NCI-H524 (cell line): ENCODE results near the gene FNDC10.

Experiments used
- DNase-seq, 2 experiments: peaks; one replicate each; lab custom pipeline; 2025; lab: John Stamatoyannopoulos, UW

The FNDC10 gene

GRCh38 chr1:1627829-1628753 is 28.2 kb upstream of the FNDC10 start:
- no peak for DNase-seq

- DNase-seq = no peak
Observed at GRCh38 chr1:1627261-1627828, 27.4 kb upstream of the FNDC10 start.

- no peak for DNase-seq
Observed at GRCh38 chr1:1626207-1627141, 26.5 kb upstream of the FNDC10 start.

GRCh38 chr1:1625824-1626206 is 25.9 kb upstream of the FNDC10 start:
- DNase-seq = no peak

GRCh38 chr1:1625404-1625775 is 25.5 kb upstream of the FNDC10 start:
- DNase-seq = no peak

GRCh38 chr1:1624443-1625403 is 24.8 kb upstream of the FNDC10 start:
- DNase-seq = no peak

- no peak for DNase-seq
Observed at GRCh38 chr1:1623631-1624442, 23.9 kb upstream of the FNDC10 start.

GRCh38 chr1:1623181-1623630 is 23.3 kb upstream of the FNDC10 start:
- DNase-seq = no peak

- no peak for DNase-seq
Observed at GRCh38 chr1:1622788-1623094, 22.8 kb upstream of the FNDC10 start.

GRCh38 chr1:1622010-1622787 is 22.3 kb upstream of the FNDC10 start:
- no peak for DNase-seq

- DNase-seq = no peak
Observed at GRCh38 chr1:1621173-1622009, 21.5 kb upstream of the FNDC10 start.

- no peak for DNase-seq
Observed at GRCh38 chr1:1620433-1621139, 20.7 kb upstream of the FNDC10 start.

GRCh38 chr1:1619917-1620361 is 20.0 kb upstream of the FNDC10 start:
- no peak for DNase-seq

- DNase-seq = no peak
Observed at GRCh38 chr1:1618396-1619068, 18.6 kb upstream of the FNDC10 start.

- no peak for DNase-seq
Observed at GRCh38 chr1:1617925-1618324, 18.0 kb upstream of the FNDC10 start.

- DNase-seq = no peak
Observed at GRCh38 chr1:1617516-1617915, 17.6 kb upstream of the FNDC10 start.

GRCh38 chr1:1616838-1617237 is 16.9 kb upstream of the FNDC10 start:
- no peak for DNase-seq
